Fibroblast of villous mesenchyme (primary cell): ENCODE measurements around the gene GABBR1. TPM values are rescaled to one million over a fixed set of nuclear protein-coding genes. Genes with fewer than 3 reads are reported as not detected.

Experiments used
- DNase-seq: peaks from one replicate; pipeline ENCODE4 v3.0.0-alpha.2; 2010; ENCODE audit warnings: low read depth
- H3K4me3 ChIP-seq: 2 replicates; pipeline ENCODE4 v1.5.1; 2011; ENCODE audit warnings: low read depth, mild to moderate bottlenecking, low read length
- total RNA-seq: library from RNA; depleted of rRNA; stranded (reverse); fragments of >200 nt; gene quantifications from 2 replicates; pipeline ENCODE4 v1.2.3, GENCODE V29; 2012
- TF ChIP-seq, protein P1 (sequence below): IDR thresholded peaks from 2 replicates; pipeline ENCODE4 v1.5.1; 2012; ENCODE audit warnings: low read depth, mild to moderate bottlenecking, low read length; ENCODE audit not compliant: insufficient read depth

Gene GABBR1
- total RNA-seq: 12.5 and 13.9 TPM in 2 replicates

GRCh38 chr6:29632789-29633533 lies at the start of gene GABBR1:
TSS of gene GABBR1 (minus strand) at chr6:29633183. CDS start at chr6:29632385, 798 bp downstream.
- TF ChIP-seq, protein P1, sequence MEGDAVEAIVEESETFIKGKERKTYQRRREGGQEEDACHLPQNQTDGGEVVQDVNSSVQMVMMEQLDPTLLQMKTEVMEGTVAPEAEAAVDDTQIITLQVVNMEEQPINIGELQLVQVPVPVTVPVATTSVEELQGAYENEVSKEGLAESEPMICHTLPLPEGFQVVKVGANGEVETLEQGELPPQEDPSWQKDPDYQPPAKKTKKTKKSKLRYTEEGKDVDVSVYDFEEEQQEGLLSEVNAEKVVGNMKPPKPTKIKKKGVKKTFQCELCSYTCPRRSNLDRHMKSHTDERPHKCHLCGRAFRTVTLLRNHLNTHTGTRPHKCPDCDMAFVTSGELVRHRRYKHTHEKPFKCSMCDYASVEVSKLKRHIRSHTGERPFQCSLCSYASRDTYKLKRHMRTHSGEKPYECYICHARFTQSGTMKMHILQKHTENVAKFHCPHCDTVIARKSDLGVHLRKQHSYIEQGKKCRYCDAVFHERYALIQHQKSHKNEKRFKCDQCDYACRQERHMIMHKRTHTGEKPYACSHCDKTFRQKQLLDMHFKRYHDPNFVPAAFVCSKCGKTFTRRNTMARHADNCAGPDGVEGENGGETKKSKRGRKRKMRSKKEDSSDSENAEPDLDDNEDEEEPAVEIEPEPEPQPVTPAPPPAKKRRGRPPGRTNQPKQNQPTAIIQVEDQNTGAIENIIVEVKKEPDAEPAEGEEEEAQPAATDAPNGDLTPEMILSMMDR: no peak
- DNase-seq: peak; percentile 89
- H3K4me3 ChIP-seq: peak within 1 kb of the TSS; percentile 73

- no peak overlapping the region for H3K4me3 ChIP-seq
- TF ChIP-seq, protein P1: no peak
- no peak for DNase-seq
These were observed 48.8 kb upstream of the GABBR1 start for GRCh38 chr6:29681811-29682210.

GRCh38 chr6:29680904-29681303 lies 47.9 kb upstream of the GABBR1 start, which contains the start of gene ZFP57:
TSS of gene ZFP57 (minus strand) at chr6:29681152. CDS start at chr6:29677003, 4,149 bp downstream.
- TF ChIP-seq, protein P1: no peak
- no peak within 1 kb of the TSS for H3K4me3 ChIP-seq
- DNase-seq: no peak

- H3K4me3 ChIP-seq: no peak overlapping the region
- no peak for DNase-seq
- TF ChIP-seq, protein P1: no peak
These were observed 47.4 kb upstream of the GABBR1 start for GRCh38 chr6:29680416-29680815.

GRCh38 chr6:29679962-29680361 lies 47.0 kb upstream of the GABBR1 start:
- DNase-seq: no peak
- TF ChIP-seq, protein P1: no peak
- no peak overlapping the region for H3K4me3 ChIP-seq

DNA sequence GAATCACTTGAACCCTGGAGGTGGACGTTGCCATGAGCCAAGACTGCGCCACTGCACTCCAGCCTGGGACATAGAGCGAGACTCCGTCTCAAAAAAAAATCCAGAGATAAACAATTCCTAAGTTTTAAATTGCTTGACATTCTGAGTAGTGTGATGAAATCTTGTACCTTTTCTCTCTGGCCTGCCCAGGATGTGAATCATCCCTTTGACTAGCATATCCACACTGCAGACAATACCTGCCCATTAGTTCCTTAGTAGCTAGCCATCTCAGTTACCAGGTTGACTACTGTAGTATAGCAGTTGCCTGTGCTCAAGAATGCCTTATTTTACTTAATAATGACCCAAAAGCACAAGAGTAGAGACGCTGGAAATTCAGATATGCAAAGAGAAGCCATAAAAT lies 45.1 kb upstream of the GABBR1 start:
- DNase-seq: no peak
- H3K4me3 ChIP-seq: no peak overlapping the region
- TF ChIP-seq, protein P1: no peak

GRCh38 chr6:29676981-29677601 lies 44.1 kb upstream of the GABBR1 start:
- TF ChIP-seq, protein P1: no peak
- no peak for DNase-seq
- H3K4me3 ChIP-seq: no peak overlapping the region
